Measurements from ENCODE around the gene CCL18. TPM values are rescaled to one million over a fixed set of nuclear protein-coding genes. Genes with fewer than 3 reads are reported as not detected.

The CCL18 gene
- total RNA-seq, 1 experiment from 2014 or later = not detected

- no TSS peak for BruUV-seq (replicated peaks)
- H3K36me3 ChIP-seq (ENCODE audit: low read depth) = no peaks in the 10 kb centered on the region
- no peak for DNase-seq
- H3K4me1 ChIP-seq (replicated peaks; ENCODE audit: insufficient read depth) = no peaks in the 10 kb centered on the region
- no peak overlapping the region for H3K4me2 ChIP-seq
- TF ChIP-seq EZH2 (IDR thresholded peaks at IDR 0.05; ENCODE audit: low read depth) = no peak
- no peak for TF ChIP-seq CTCF (conservative IDR thresholded peaks at IDR 0.05)
- H3K79me2 ChIP-seq (ENCODE audit: low read depth) = no peaks in the 10 kb centered on the region
- no peaks in the 10 kb centered on the region for H3F3A ChIP-seq (ENCODE audit: insufficient read depth, low read depth)
- H3K27me3 ChIP-seq (ENCODE audit: insufficient read depth, low read depth) = peaks cover 56% of the 10 kb centered on the region
- H4K20me1 ChIP-seq (ENCODE audit: insufficient read depth) = no peaks in the 10 kb centered on the region
- H3K9me3 ChIP-seq (ENCODE audit: insufficient read depth, low read depth) = no peaks in the 10 kb centered on the region
- no peak overlapping the region for H3K4me3 ChIP-seq
- intact Hi-C loops (cut with micrococcal nuclease; ENCODE audit: unreplicated experiment) = no loop called here
- H3K9me2 ChIP-seq (ENCODE audit: insufficient read depth) = no peaks in the 10 kb centered on the region; the same call in 1 of the 2 replicates
- no peak overlapping the region for H2AFZ ChIP-seq
- ChIA-PET CTCF (no interaction called here), POLR2A (ENCODE audit: unreplicated experiment) (no interaction called here)
- H3K27ac ChIP-seq = no peak overlapping the region
Observed at GRCh38 chr17:36034127-36034526, 29.9 kb upstream of the CCL18 start.

GRCh38 chr17:36036235-36036634, 27.8 kb upstream of the CCL18 start:
- intact Hi-C loops (cut with micrococcal nuclease; ENCODE audit: unreplicated experiment) = no loop called here
- Histone ChIP-seq H3K4me1 (replicated peaks; ENCODE audit: insufficient read depth) (no peaks in the 10 kb centered on the region), H3K79me2 (ENCODE audit: low read depth) (no peaks in the 10 kb centered on the region), H3K9me2 (ENCODE audit: insufficient read depth) (no peaks in the 10 kb centered on the region; the same call in 1 of the 2 replicates), H3K4me3 (no peak overlapping the region), H3K27me3 (ENCODE audit: insufficient read depth, low read depth) (peaks cover 67% of the 10 kb centered on the region), H3K4me2 (no peak overlapping the region), H3F3A (ENCODE audit: insufficient read depth, low read depth) (no peaks in the 10 kb centered on the region), H3K27ac (no peak overlapping the region), H3K36me3 (ENCODE audit: low read depth) (no peaks in the 10 kb centered on the region), H3K9me3 (ENCODE audit: insufficient read depth, low read depth) (no peaks in the 10 kb centered on the region), H4K20me1 (ENCODE audit: insufficient read depth) (no peaks in the 10 kb centered on the region), H2AFZ (no peak overlapping the region)
- POLR2A ChIA-PET (ENCODE audit: unreplicated experiment) = no interaction called here
- no peak for DNase-seq
- CTCF ChIA-PET = no interaction called here
- BruUV-seq (replicated peaks) = no TSS peak
- no peak for TF ChIP-seq CTCF (conservative IDR thresholded peaks at IDR 0.05)
- TF ChIP-seq EZH2 (IDR thresholded peaks at IDR 0.05; ENCODE audit: low read depth) = no peak

- no peak for DNase-seq
- Histone ChIP-seq H3K27ac (no peak overlapping the region), H4K20me1 (ENCODE audit: insufficient read depth) (no peaks in the 10 kb centered on the region; the same call in 1 of the 2 replicates), H3K36me3 (ENCODE audit: low read depth) (no peaks in the 10 kb centered on the region), H2AFZ (no peak overlapping the region), H3K27me3 (ENCODE audit: insufficient read depth, low read depth) (peaks cover 27% of the 10 kb centered on the region), H3K4me2 (no peak overlapping the region), H3K4me3 (no peak overlapping the region), H3K9me3 (ENCODE audit: insufficient read depth, low read depth) (no peaks in the 10 kb centered on the region), H3F3A (ENCODE audit: insufficient read depth, low read depth) (no peaks in the 10 kb centered on the region), H3K9me2 (ENCODE audit: insufficient read depth) (no peaks in the 10 kb centered on the region), H3K4me1 (replicated peaks; ENCODE audit: insufficient read depth) (no peaks in the 10 kb centered on the region), H3K79me2 (ENCODE audit: low read depth) (no peaks in the 10 kb centered on the region)
- TF ChIP-seq EZH2 (IDR thresholded peaks at IDR 0.05; ENCODE audit: low read depth) (no peak), CTCF (conservative IDR thresholded peaks at IDR 0.05) (no peak)
- intact Hi-C loops (cut with micrococcal nuclease; ENCODE audit: unreplicated experiment) = no loop called here
- BruUV-seq (replicated peaks) = no TSS peak
- POLR2A ChIA-PET (ENCODE audit: unreplicated experiment) = no interaction called here
- CTCF ChIA-PET = no interaction called here
Observed at GRCh38 chr17:36048066-36048465, 16.0 kb upstream of the CCL18 start.
